ENCODE data around the gene KSR2.
"Not testable (repeated sequence)": the region's sequence is repeated elsewhere in the genome, so short reads cannot be mapped to it uniquely, and the experiment has no call there.

Gene KSR2

DNA sequence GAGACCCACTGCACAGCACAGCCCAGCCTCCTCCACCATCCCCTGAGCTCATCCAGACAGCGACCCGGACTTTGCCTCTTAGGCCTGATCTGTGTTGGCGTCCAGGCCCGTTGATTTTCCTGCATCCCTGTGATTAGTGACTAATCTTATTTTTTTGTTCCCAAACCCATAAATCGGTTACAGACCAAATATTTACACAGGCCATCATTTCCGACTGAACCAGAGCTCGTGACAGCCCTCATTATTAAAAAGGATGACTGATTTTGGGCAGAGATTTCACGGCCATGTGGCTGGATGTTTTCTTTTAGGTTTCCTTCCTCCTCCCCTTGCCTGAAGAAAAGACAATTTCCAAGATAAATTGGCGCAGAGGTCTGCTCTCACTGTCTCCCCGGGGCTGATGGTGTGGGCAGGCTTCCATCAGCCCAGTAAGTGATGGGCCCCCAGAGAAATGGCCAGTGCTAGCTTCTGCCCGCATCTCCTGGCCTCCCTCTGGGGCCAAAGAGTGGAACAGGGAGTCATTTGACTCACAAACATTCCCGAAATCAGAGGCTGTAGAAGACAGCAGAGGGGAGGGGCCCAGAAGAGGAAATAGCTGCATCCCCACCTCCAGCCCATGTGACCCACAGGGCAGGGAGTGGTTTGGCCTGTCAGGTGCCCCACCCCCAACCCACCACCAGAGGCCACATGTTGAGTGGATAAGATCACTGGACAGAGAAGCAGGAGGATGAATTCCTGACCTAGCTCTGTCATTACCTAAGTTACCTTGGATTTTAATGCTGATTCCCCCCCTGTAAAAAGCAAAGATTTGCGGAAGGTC is 283.5 kb downstream of the KSR2 start:
- DNase-seq: peak; percentile 92

- DNase-seq: no peak
Measured at GRCh38 chr12:117684471-117684870, 284.3 kb downstream of the KSR2 start.

- DNase-seq: peak; percentile 73
Measured at GRCh38 chr12:117680312-117680711, 288.5 kb downstream of the KSR2 start.

DNA sequence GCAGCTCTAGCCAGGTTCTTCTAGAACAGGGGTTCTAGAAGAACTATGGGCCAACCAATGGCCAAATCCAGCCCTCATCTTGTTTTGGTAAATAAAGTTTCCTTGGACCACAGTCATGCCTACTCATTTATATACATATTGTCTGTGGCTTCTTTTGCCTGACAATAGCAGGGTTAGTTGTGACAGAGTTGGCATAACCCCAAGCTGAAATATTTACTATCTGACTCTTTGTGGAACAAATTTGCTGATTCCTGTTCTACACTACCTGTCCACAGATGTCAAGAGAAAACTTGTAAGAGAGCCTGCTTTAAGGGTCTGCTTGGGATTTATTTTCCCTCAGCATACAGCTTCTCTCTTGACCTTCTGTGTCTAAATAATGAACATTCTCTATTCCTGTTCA is 289.0 kb downstream of the KSR2 start:
- DNase-seq: peak; percentile 61

DNA sequence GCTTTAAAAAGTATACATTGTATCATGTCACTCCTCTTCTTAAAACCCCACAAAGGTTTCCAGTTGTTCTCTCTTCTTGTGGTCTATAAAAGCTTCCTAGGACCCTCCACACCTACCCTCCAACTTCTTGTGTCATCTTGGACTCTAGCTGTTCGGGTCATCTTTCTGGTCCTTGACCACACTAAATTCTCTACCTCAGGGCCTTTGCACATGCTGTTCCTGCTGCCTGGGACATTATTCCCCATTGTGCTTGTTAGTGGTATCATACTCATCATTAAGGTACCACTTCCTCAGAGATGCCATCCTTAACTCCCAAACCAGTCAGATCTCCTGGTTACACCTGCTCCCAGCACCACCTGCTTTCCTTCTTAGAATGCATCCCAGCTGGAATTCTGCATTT is 294.0 kb downstream of the KSR2 start:
- DNase-seq: no peak

DNA sequence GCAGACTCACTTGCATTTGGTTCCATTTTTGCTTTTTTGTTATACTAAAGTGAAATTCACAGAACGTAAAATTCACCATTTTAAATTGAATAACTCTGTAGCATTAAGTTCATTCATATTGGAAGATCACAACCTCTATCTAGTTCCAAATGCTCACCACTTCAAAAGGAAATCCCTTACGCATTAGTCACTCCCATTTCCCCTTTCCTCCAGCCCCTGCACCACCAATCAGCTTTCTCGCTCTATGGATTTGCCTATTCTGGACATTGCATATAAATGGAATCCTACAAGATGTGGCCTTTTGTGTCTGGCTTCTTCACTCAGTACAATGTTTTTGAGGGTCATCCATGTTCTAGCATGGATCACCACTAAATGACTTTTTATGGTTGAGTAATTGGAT is 294.5 kb downstream of the KSR2 start:
- peak; percentile 49 for DNase-seq

- peak; percentile 59 for DNase-seq
Measured at GRCh38 chr12:117671734-117672133, 297.1 kb downstream of the KSR2 start.

GRCh38 chr12:117664169-117664568 is 304.6 kb downstream of the KSR2 start:
- no peak for DNase-seq

- DNase-seq: peak; percentile 51
Measured at GRCh38 chr12:117662620-117663395, 306.0 kb downstream of the KSR2 start.

GRCh38 chr12:117662220-117662619 is 306.6 kb downstream of the KSR2 start:
- DNase-seq: no peak

DNA sequence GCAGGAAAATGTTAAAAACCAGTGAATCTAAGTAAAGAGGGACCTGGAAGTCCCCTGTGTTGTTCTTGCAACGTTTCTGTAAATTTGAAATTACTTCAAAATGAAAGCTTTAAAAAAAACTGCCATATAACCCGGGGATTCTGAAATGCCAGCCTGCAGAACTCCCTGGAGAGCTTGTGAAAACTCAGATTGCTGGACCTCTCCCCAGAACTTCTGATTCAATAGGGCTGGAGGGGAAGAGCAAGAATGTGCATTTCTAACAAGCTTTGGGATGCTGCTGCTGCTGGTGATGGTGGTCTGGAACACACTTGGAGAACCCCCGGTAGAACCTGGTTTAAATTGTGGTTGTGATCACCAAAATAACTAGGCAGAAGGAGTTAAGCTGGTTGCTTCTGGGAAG is 307.3 kb downstream of the KSR2 start:
- DNase-seq: peak; percentile 50

GRCh38 chr12:117660896-117661295 is 307.9 kb downstream of the KSR2 start:
- DNase-seq: no peak

GRCh38 chr12:117658226-117658625 is 310.6 kb downstream of the KSR2 start:
- DNase-seq: no peak

- DNase-seq: no peak
Measured at GRCh38 chr12:117649796-117650195, 319.0 kb downstream of the KSR2 start.

DNA sequence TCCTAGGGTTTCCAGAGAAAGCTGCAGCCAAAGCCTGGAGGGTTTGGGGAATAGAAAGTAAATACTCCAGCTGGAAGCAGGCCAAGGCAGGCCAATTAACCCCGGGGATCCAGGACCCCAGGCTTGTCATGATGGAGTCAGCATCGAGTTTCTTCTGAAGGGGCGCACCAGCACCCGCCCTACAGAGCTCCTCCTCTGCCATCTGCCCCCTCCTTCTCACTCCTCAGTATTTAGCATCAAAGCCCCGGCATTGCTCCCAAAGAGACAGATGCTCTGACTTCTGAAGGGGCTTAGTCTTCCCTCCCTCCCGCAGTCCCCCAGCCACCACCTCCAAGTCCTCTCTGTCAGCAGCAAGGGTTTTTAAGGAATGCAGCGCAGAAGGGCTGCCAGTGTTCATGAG is 322.3 kb downstream of the KSR2 start:
- DNase-seq: no peak

DNA sequence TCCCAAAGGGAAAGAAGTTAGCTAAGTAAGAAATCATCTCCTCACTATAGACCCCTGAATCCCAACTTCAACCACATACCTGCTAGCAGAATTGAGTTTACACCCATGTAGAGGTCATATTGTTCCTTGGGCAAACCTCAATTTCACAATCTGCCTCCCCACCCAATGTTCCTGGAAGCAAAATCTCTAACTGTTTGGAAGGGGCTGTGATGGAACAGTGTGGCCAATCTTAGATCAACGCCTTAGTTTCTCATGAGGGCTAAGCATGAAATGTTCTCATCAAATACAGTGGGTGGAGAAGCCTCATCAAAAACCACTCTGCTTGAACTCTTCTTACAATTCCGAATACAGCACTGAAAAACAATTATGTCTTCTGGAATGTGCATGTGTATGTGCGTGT is 323.3 kb downstream of the KSR2 start:
- no peak for DNase-seq

DNA sequence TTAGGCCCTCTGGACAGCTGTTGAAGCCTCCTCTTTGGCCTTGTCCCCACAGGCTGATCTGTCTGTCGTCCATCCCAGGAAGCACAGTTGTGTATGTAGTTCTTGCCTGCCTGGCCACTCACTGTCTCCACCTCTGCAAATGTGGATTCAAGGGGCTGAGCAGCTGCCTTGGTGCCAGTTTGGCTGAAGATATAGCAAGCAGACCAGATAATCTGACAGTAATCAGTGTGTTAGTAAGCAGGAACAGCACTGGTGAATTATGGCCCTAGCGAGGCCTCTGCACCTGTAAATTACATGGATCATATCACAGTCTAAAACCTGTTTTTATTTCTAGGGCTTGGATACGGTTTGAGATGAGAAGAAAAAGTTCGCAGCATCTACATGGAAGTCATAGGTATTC is 324.8 kb downstream of the KSR2 start:
- DNase-seq: no peak

DNA sequence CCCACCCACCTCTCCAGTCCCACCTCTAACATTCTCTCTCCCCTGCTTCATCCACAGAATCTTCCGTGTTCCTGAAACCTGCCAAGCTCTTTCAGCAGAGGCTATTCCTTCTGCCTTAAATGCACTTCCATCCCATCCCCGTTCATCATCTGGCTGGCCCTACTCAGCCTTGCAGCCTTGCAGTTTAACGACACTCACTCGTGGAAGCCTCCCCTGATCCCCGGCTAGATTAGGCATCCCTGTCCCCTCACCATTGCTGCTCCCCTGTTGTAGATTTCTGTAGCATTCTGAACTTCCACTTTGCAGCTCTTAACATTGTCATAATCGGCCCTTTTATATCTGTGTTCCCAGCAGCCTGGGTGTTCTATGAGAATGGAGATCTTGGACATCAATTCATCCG is 326.9 kb downstream of the KSR2 start:
- no peak for DNase-seq

- DNase-seq: no peak
Measured at GRCh38 chr12:117640511-117640910, 328.3 kb downstream of the KSR2 start.

GRCh38 chr12:117629454-117629853 is 339.3 kb downstream of the KSR2 start:
- no peak for DNase-seq

- DNase-seq: not testable (repeated sequence)
Measured at GRCh38 chr12:117628711-117629110, 340.1 kb downstream of the KSR2 start.

DNA sequence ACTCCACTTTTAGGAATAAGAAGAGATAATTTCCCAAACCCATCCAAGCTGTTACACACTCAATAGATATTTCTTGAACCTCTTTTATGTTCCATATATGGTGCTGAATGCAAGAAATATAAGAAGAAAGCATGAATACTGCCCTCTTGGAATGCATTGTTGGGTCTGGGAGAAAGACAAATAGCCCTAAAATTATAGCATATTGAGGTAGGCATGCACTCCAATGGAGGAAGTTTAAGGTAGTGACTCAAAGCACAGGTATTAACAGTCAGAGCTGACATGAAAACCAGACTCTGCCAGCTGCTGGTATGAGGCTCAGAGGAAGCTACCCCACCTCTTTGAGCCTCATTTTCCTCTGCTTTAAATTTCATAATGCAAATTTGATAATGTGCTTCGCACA is 346.0 kb downstream of the KSR2 start:
- DNase-seq: peak; percentile 72

GRCh38 chr12:117622087-117622486 is 346.7 kb downstream of the KSR2 start:
- DNase-seq: peak; percentile 78

- no peak for DNase-seq
Measured at GRCh38 chr12:117607778-117608177, 361.0 kb downstream of the KSR2 start.
